K562 (cell line): ENCODE measurements around the gene HPN. TPM values are rescaled to one million over a fixed set of nuclear protein-coding genes. Genes with fewer than 3 reads are reported as not detected.
A peak's percentile ranks its signal among the peaks of the same experiment; 100 is the strongest.

Experiments
- ATAC-seq: fragments of 200-7000 bp; cut with Tn5 transposase; 3 replicates; pipeline ENCODE4 v1.9.1; 2020; ENCODE audit warnings: moderate library complexity
- BruUV-seq: library from RNA; stranded (reverse); fragments of 400-500 nt; replicated peaks from 2 replicates; lab custom pipeline; 2021; lab: Mats Ljungman, UMichigan
- CTCF ChIA-PET: fragments of 300-600 bp; formaldehyde crosslinking; extraction: SDS; loops from one replicate; lab custom pipeline; 2021; ENCODE audit warnings: low intra/inter-chr PET ratio; lab: Yijun Ruan, JAX
- POLR2A ChIA-PET: fragments of 300-600, 350-650 bp; sonication (Branson Sonifier 250); formaldehyde crosslinking; extraction: SDS; loops from one replicate; lab custom pipeline; 2021; ENCODE audit warnings: antibody characterized with exemption, inconsistent platforms; lab: Yijun Ruan, JAX
- DNase-seq, 4 experiments: peaks; one replicate each; pipeline versions ENCODE4 v3.0.0 to v3.0.0-alpha.2; 2011 to 2018; ENCODE audit warnings: low spot score in 3 of 4, mixed read lengths in 3 of 4; ENCODE audit errors: extremely low read depth in 1 of 4
- FAIRE-seq: peaks from 2 replicates; lab custom pipeline; 2011; peaks lifted over from hg19 to GRCh38; lab: Jason Lieb, UNC
- H2AFZ ChIP-seq: 2 replicates; pipeline ENCODE4 v1.6.0; 2011; ENCODE audit warnings: low read depth, low read length, control low read depth, inconsistent platforms
- H3K27ac ChIP-seq: fragments of 200-600 bp; 3 replicates; pipeline ENCODE4 v1.8.0; 2011; ENCODE audit warnings: low read depth, mild to moderate bottlenecking, control low read depth, inconsistent platforms, low read length, moderate library complexity, mixed read lengths; ENCODE audit errors: extremely low read depth
- H3K27me3 ChIP-seq, 2 experiments: fragments of 300-600 bp in 1 of 2; 2 replicates in 1 of 2; 3 replicates in 1 of 2; pipeline versions ENCODE4 v1.6.0 to v1.8.0; 2011; ENCODE audit warnings: inconsistent platforms in 2 of 2, low read length in 2 of 2, mild to moderate bottlenecking in 1 of 2, mixed read lengths in 1 of 2, moderate library complexity in 1 of 2; ENCODE audit not compliant: control insufficient read depth in 2 of 2, insufficient read depth in 2 of 2
- H3K36me3 ChIP-seq: fragments of 300-600 bp; 3 replicates; pipeline ENCODE4 v1.8.0; 2011; ENCODE audit warnings: mild to moderate bottlenecking, low read length, inconsistent platforms; ENCODE audit not compliant: control insufficient read depth, insufficient read depth
- H3K4me1 ChIP-seq, 2 experiments: fragments of 200-600 bp in 1 of 2; replicated peaks in 1 of 2; 2 replicates in 1 of 2; 3 replicates in 1 of 2; pipeline versions ENCODE4 v1.5.1 to v1.8.0; 2011; ENCODE audit warnings: inconsistent platforms in 2 of 2, low read length in 2 of 2, mild to moderate bottlenecking in 1 of 2, mixed read lengths in 1 of 2, moderate library complexity in 1 of 2; ENCODE audit not compliant: control insufficient read depth in 2 of 2, insufficient read depth in 2 of 2
- H3K4me2 ChIP-seq: 2 replicates; pipeline ENCODE4 v1.6.1; 2011; ENCODE audit warnings: low read length, control low read depth, inconsistent platforms, mixed read lengths; ENCODE audit not compliant: insufficient read depth
- H3K4me3 ChIP-seq: fragments of 200-600 bp; sonication (generic), shearing (Covaris generic); 2 replicates; pipeline ENCODE4 v1.5.1; 2016; ENCODE audit warnings: control low read depth, inconsistent platforms
- H3K79me2 ChIP-seq: fragments of 200-600 bp; 3 replicates; pipeline ENCODE4 v1.8.0; 2011; ENCODE audit warnings: low read length, inconsistent platforms; ENCODE audit not compliant: control insufficient read depth, insufficient read depth
- H3K9ac ChIP-seq, 2 experiments: 2 replicates each; pipeline versions ENCODE4 v1.6.0 to v1.6.1; 2011; ENCODE audit warnings: low read depth in 2 of 2, low read length in 2 of 2, control low read depth in 1 of 2, inconsistent platforms in 1 of 2, mild to moderate bottlenecking in 1 of 2, mixed read lengths in 1 of 2; ENCODE audit not compliant: insufficient read depth in 1 of 2
- H3K9me1 ChIP-seq: one replicate; pipeline ENCODE4 v1.6.0; 2011; ENCODE audit warnings: inconsistent platforms, mild to moderate bottlenecking, low read length, moderate library complexity; ENCODE audit not compliant: control insufficient read depth, insufficient read depth
- H3K9me3 ChIP-seq: replicated peaks from 2 replicates; pipeline ENCODE4 v1.5.1; 2011; ENCODE audit warnings: low read depth, low read length, inconsistent platforms; ENCODE audit not compliant: control insufficient read depth, insufficient read depth
- H4K20me1 ChIP-seq: replicated peaks from 2 replicates; pipeline ENCODE4 v1.6.1; 2011; ENCODE audit warnings: low read length, inconsistent platforms, mixed read lengths; ENCODE audit not compliant: control insufficient read depth, insufficient read depth
- CREBBP ChIP-seq: IDR thresholded peaks from one replicate; pipeline ENCODE4 v1.6.1; 2012; ENCODE audit warnings: low read depth, mild to moderate bottlenecking, control low read depth, inconsistent platforms, low read length
- HDAC3 ChIP-seq: fragments of 450-650 bp; IDR thresholded peaks from 2 replicates; pipeline ENCODE4 v1.6.1; 2018; ENCODE audit warnings: borderline replicate concordance, mild to moderate bottlenecking, moderate library complexity; ENCODE audit not compliant: partially characterized antibody
- POLR2B ChIP-seq: fragments of 450-650 bp; IDR thresholded peaks from 2 replicates; pipeline ENCODE4 v1.6.1; 2018; ENCODE audit warnings: low read depth; ENCODE audit not compliant: partially characterized antibody
- POLR2H ChIP-seq: IDR thresholded peaks from 2 replicates; pipeline ENCODE4 v1.6.1; 2016; ENCODE audit warnings: missing genetic modification characterization, low read depth, mild to moderate bottlenecking, control low read depth, missing compliant biosample characterization, moderate library complexity
- ZNF217 ChIP-seq: sonication (generic); formaldehyde crosslinking; IDR thresholded peaks from 2 replicates; pipeline ENCODE4 v1.8.0; 2022; ENCODE audit warnings: mild to moderate bottlenecking, missing genetic modification reagents
- WGBS: fragments of 100-300 bp; shearing (Covaris generic); methylation state at CpG from one replicate; pipeline ENCODE4 v1.1.6; 2016; ENCODE audit warnings: low coverage, mixed read lengths; ENCODE audit not compliant: insufficient coverage; ENCODE audit errors: missing lambda C conversion rate; 5-methylcytosine and 5-hydroxymethylcytosine counted together
- in situ Hi-C: fragments of 300-500 bp; cut with MboI; formaldehyde crosslinking; loops from 4 replicates; pipeline ENCODE4 v1.15.0; 2018; ENCODE audit warnings: inconsistent platforms, mixed read lengths
- intact Hi-C: fragments of 100-400 bp; cut with micrococcal nuclease; formaldehyde crosslinking; loops from 2 replicates; pipeline ENCODE4 v1.14.2; 2022
- polyA plus RNA-seq, 8 experiments: library from polyadenylated mRNA; depleted of rRNA in 4 of 8; stranded (reverse) in 5 of 8; unstranded in 3 of 8; fragments of >200 nt; fragmentation: Nextera tagmentation in 2 of 8; fragmentation: Illumina TruSeq in 1 of 8; extraction: Ambion mirVana in 2 of 8; extraction: Trizol in 1 of 8; gene quantifications; 2 replicates each; pipeline versions ENCODE4 v1.2.1 to v1.2.3, GENCODE V29; 2011 to 2014; ENCODE audit warnings: inconsistent platforms in 1 of 8, missing spikeins in 1 of 8
- total RNA-seq, 7 experiments: library from RNA; depleted of rRNA in 6 of 7; stranded (reverse); fragments of >200 nt in 6 of 7; fragmentation: Illumina TruSeq in 2 of 7; extraction: Trizol in 2 of 7; gene quantifications; 2 replicates each; pipeline versions ENCODE4 v1.2.1 to v1.2.3, GENCODE V29; 2011 to 2021; ENCODE audit warnings: low replicate concordance in 1 of 7
- TF ChIP-seq, protein P1 (sequence below): fragments of 450-650 bp; formaldehyde crosslinking; IDR thresholded peaks from 2 replicates; pipeline ENCODE4 v1.4.0; 2022; ENCODE audit warnings: missing genetic modification characterization
- TF ChIP-seq, protein P2 (sequence below): IDR thresholded peaks from 2 replicates; pipeline ENCODE4 v1.6.1; 2012; ENCODE audit warnings: low read depth, low read length, improper control_type of control experiment, borderline replicate concordance
- TF ChIP-seq, protein P3 (sequence below): IDR thresholded peaks from 3 replicates; pipeline ENCODE4 v1.6.1; 2011; ENCODE audit warnings: borderline replicate concordance, mild to moderate bottlenecking, moderate library complexity; ENCODE audit not compliant: insufficient read length; ENCODE audit errors: extremely low read depth
- TF ChIP-seq, protein P4 (sequence below): fragments of 450-650 bp; IDR thresholded peaks from 2 replicates; pipeline ENCODE4 v1.7.0; 2016; ENCODE audit warnings: borderline replicate concordance
- TF ChIP-seq, protein P5 (sequence below): fragments of 450-650 bp; formaldehyde crosslinking; conservative IDR thresholded peaks from 2 replicates; pipeline ENCODE4 v1.4.0; 2022; ENCODE audit warnings: mild to moderate bottlenecking, missing genetic modification characterization

The HPN gene
- total and polyA plus RNA-seq, 9 of the 15 experiments (the other 6 are each of a cell fraction or from before 2014, with no cell fraction given), result 0.10 to 0.20 TPM; not detected in 7

DNA sequence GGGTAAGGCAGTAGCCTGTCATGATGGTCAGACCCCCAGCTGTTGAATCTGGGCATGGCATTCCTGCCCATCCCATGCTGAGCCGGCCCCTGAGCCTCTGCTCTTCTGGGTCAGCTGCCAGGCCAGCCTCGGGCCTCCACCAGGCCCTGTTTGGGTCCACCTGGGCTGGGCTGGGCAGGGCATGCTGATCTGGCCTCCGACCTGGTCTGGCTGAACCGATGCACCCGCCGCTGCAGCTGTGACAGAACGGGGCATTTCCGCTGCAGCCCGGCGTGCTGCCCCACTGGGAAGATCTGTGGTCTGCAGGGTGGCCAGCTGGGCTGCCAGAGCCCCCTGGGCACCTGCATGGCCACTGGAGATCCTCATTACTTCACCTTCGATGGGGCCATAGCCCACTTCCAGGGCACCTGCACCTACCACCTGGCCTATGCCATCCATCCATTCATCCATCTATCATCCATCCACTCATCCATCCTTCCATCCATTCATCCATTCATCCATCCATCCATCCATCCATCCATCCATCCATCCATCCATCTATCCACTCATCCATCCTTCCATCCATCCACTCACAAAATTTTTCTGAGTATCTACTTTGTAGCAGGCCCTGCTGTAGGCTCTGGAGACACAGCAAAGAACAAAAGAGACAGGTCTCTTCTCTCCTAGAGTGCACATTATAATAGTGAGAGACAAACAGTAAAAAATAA lies 52.6 kb downstream of the HPN start:
- peaks cover 12 to 47% of the 10 kb centered on the region in 2 experiments; a peak in 4 of 5 replicates for H3K4me1 ChIP-seq
- H3K9ac ChIP-seq, result peak overlapping the region in 1 of 2 experiments; percentile 66; a peak in 2 of 4 replicates
- no TSS peak for BruUV-seq
- H3K36me3 ChIP-seq, result no peaks in the 10 kb centered on the region
- H2AFZ ChIP-seq, result no peak overlapping the region
- in situ Hi-C loops (no loop called here), intact Hi-C loops (loop anchor here (10.0 kb wide), 1 partner anchor 49 kb away; the partner anchor contains the start of gene HPN)
- FAIRE-seq (no peak), DNase-seq (no peak), ATAC-seq (no peak)
- H3K27ac ChIP-seq, result no peak overlapping the region
- no peaks in the 10 kb centered on the region for H3K79me2 ChIP-seq
- H3K9me1 ChIP-seq, result no peaks in the 10 kb centered on the region
- H3K4me2 ChIP-seq, result no peak overlapping the region
- ChIA-PET CTCF (interaction anchor here (0.6 kb wide), 1 partner anchor 95 kb away, joined by 3 read pairs; no protein-coding TSS in a partner anchor), POLR2A (interaction anchor here (1.0 kb wide), 1 partner anchor 50 kb away, joined by 4 read pairs; no protein-coding TSS in a partner anchor)
- no peaks in the 10 kb centered on the region for H4K20me1 ChIP-seq
- no peaks in the 10 kb centered on the region for H3K9me3 ChIP-seq
- WGBS, result 76% methylated on average over 11 of the region's 11 CpGs
- no peak overlapping the region for H3K4me3 ChIP-seq
- H3K27me3 ChIP-seq, result no peaks in the 10 kb centered on the region
- TF ChIP-seq, protein P1, sequence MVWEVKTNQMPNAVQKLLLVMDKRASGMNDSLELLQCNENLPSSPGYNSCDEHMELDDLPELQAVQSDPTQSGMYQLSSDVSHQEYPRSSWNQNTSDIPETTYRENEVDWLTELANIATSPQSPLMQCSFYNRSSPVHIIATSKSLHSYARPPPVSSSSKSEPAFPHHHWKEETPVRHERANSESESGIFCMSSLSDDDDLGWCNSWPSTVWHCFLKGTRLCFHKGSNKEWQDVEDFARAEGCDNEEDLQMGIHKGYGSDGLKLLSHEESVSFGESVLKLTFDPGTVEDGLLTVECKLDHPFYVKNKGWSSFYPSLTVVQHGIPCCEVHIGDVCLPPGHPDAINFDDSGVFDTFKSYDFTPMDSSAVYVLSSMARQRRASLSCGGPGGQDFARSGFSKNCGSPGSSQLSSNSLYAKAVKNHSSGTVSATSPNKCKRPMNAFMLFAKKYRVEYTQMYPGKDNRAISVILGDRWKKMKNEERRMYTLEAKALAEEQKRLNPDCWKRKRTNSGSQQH (CRISPR knock-in tag), result no peak
- no peak for TF ChIP-seq POLR2H
- no peak for TF ChIP-seq POLR2B
- no peak for TF ChIP-seq CREBBP
- TF ChIP-seq, protein P2, sequence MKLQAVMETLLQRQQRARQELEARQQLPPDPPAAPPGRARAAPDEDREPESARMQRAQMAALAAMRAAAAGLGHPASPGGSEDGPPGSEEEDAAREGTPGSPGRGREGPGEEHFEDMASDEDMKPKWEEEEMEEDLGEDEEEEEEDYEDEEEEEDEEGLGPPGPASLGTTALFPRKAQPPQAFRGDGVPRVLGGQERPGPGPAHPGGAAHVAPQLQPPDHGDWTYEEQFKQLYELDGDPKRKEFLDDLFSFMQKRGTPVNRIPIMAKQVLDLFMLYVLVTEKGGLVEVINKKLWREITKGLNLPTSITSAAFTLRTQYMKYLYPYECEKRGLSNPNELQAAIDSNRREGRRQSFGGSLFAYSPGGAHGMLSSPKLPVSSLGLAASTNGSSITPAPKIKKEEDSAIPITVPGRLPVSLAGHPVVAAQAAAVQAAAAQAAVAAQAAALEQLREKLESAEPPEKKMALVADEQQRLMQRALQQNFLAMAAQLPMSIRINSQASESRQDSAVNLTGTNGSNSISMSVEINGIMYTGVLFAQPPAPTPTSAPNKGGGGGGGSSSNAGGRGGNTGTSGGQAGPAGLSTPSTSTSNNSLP, result no peak
- no peak for TF ChIP-seq HDAC3
- TF ChIP-seq, protein P3, sequence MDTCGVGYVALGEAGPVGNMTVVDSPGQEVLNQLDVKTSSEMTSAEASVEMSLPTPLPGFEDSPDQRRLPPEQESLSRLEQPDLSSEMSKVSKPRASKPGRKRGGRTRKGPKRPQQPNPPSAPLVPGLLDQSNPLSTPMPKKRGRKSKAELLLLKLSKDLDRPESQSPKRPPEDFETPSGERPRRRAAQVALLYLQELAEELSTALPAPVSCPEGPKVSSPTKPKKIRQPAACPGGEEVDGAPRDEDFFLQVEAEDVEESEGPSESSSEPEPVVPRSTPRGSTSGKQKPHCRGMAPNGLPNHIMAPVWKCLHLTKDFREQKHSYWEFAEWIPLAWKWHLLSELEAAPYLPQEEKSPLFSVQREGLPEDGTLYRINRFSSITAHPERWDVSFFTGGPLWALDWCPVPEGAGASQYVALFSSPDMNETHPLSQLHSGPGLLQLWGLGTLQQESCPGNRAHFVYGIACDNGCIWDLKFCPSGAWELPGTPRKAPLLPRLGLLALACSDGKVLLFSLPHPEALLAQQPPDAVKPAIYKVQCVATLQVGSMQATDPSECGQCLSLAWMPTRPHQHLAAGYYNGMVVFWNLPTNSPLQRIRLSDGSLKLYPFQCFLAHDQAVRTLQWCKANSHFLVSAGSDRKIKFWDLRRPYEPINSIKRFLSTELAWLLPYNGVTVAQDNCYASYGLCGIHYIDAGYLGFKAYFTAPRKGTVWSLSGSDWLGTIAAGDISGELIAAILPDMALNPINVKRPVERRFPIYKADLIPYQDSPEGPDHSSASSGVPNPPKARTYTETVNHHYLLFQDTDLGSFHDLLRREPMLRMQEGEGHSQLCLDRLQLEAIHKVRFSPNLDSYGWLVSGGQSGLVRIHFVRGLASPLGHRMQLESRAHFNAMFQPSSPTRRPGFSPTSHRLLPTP, result no peak
- TF ChIP-seq, protein P4, sequence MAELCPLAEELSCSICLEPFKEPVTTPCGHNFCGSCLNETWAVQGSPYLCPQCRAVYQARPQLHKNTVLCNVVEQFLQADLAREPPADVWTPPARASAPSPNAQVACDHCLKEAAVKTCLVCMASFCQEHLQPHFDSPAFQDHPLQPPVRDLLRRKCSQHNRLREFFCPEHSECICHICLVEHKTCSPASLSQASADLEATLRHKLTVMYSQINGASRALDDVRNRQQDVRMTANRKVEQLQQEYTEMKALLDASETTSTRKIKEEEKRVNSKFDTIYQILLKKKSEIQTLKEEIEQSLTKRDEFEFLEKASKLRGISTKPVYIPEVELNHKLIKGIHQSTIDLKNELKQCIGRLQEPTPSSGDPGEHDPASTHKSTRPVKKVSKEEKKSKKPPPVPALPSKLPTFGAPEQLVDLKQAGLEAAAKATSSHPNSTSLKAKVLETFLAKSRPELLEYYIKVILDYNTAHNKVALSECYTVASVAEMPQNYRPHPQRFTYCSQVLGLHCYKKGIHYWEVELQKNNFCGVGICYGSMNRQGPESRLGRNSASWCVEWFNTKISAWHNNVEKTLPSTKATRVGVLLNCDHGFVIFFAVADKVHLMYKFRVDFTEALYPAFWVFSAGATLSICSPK, result no peak
- no peak for TF ChIP-seq ZNF217
- TF ChIP-seq, protein P5, sequence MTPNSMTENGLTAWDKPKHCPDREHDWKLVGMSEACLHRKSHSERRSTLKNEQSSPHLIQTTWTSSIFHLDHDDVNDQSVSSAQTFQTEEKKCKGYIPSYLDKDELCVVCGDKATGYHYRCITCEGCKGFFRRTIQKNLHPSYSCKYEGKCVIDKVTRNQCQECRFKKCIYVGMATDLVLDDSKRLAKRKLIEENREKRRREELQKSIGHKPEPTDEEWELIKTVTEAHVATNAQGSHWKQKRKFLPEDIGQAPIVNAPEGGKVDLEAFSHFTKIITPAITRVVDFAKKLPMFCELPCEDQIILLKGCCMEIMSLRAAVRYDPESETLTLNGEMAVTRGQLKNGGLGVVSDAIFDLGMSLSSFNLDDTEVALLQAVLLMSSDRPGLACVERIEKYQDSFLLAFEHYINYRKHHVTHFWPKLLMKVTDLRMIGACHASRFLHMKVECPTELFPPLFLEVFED, result no peak
